GM21529 (cell line): ENCODE data around the gene PNN.
"Not testable (repeated sequence)": the region's sequence is repeated elsewhere in the genome, so short reads cannot be mapped to it uniquely, and the experiment has no call there.

ENCODE experiments used
- ATAC-seq: cut with Tn5 transposase; IDR thresholded peaks from one replicate; pipeline ENCODE4 v1.9.1; 2021; ENCODE audit not compliant: unreplicated experiment

PNN gene

GRCh38 chr14:39174560-39175444, at the start of gene PNN:
Gene PNN, plus strand, starts transcription at chr14:39175254. Its CDS starts 26 bp downstream, at chr14:39175280.
- peak; percentile 89 for ATAC-seq

- not testable (repeated sequence) for ATAC-seq
These were observed 37.2 kb upstream of the PNN start for GRCh38 chr14:39137835-39138234.

GRCh38 chr14:39138440-39138839, 36.6 kb upstream of the PNN start:
- ATAC-seq: no peak

GRCh38 chr14:39140170-39140569, 34.9 kb upstream of the PNN start:
- ATAC-seq: no peak

GRCh38 chr14:39141623-39142022, 33.4 kb upstream of the PNN start:
- not testable (repeated sequence) for ATAC-seq

- ATAC-seq: not testable (repeated sequence)
These were observed 31.8 kb upstream of the PNN start for GRCh38 chr14:39143226-39143625.

GRCh38 chr14:39145266-39145966, 29.6 kb upstream of the PNN start:
- ATAC-seq: no peak

GRCh38 chr14:39154594-39155189, 20.4 kb upstream of the PNN start:
- ATAC-seq: no peak

GRCh38 chr14:39157491-39157890, 17.6 kb upstream of the PNN start:
- no peak for ATAC-seq

- no peak for ATAC-seq
These were observed 16.7 kb upstream of the PNN start for GRCh38 chr14:39158222-39158858.

- no peak for ATAC-seq
These were observed 14.6 kb upstream of the PNN start for GRCh38 chr14:39160494-39160893.

GRCh38 chr14:39167797-39168320, 7.2 kb upstream of the PNN start:
- ATAC-seq: not testable (repeated sequence)

GRCh38 chr14:39168591-39168990, 6.5 kb upstream of the PNN start:
- ATAC-seq: no peak

GRCh38 chr14:39169541-39169900, 5.5 kb upstream of the PNN start:
- ATAC-seq: no peak

GRCh38 chr14:39173198-39173597, 1.9 kb upstream of the PNN start:
- no peak for ATAC-seq

GRCh38 chr14:39175445-39176262, 600 bp downstream of the PNN start:
- ATAC-seq: peak; percentile 1

GRCh38 chr14:39176263-39177167, 1.5 kb downstream of the PNN start:
- ATAC-seq: no peak

GRCh38 chr14:39177168-39177545, 2.1 kb downstream of the PNN start:
- no peak for ATAC-seq

- ATAC-seq: no peak
These were observed 4.0 kb downstream of the PNN start for GRCh38 chr14:39179042-39179441.
